Adipose tissue (tissue), 3 donors: ENCODE results near the gene BLCAP. TPM values are rescaled to one million over a fixed set of nuclear protein-coding genes. Genes with fewer than 3 reads are reported as not detected.
"Not testable (repeated sequence)": the region's sequence is repeated elsewhere in the genome, so short reads cannot be mapped to it uniquely, and the experiment has no call there.

Source experiments
- H3K27ac ChIP-seq: one replicate; pipeline ENCODE4 v1.5.1; 2013; ENCODE audit warnings: low read depth, low read length
- WGBS, 3 donors: extraction: QIAGEN DNeasy Blood & Tissue Kit; methylation state at CpG; one replicate each; pipeline ENCODE4 v1.1.7; 2013; 5-methylcytosine and 5-hydroxymethylcytosine counted together
- polyA plus RNA-seq, 3 donors: library from polyadenylated mRNA; stranded (reverse); fragments of 200-250 nt; gene quantifications; one replicate each; pipeline ENCODE4 v1.2.3, GENCODE V29; 2013
- donor health status: healthy with polysubstance abuse.
- donor health status: Bipolar disorder and iron deficiency.
- donor health status: healthy.

The BLCAP gene
- polyA plus RNA-seq, 3 donors, result 24.0 to 150 (median 86.8) TPM

DNA sequence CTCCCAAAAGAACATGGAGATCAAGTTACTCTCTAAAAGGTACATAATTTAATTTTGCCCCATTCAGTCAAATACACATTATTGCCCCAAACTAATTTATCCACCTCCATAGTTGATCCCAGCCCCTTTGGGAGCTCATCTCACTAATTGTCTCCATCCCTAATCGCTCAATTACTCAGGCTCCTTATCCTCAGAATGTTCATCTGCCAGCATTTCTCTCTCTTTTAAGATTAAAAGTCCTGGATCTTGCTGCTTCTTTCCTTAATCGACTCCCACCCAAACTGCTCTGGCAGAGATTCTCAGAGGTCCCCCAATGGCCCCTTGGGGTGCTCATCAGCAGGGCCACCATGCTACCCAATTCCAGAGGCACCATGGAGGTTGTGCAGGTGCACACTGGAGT is 25.0 kb downstream of the BLCAP start:
- no peak overlapping the region for H3K27ac ChIP-seq
- WGBS, 3 donors, result 80 to 91% (median 91%) methylated on average over 2 of the region's 2 CpGs

DNA sequence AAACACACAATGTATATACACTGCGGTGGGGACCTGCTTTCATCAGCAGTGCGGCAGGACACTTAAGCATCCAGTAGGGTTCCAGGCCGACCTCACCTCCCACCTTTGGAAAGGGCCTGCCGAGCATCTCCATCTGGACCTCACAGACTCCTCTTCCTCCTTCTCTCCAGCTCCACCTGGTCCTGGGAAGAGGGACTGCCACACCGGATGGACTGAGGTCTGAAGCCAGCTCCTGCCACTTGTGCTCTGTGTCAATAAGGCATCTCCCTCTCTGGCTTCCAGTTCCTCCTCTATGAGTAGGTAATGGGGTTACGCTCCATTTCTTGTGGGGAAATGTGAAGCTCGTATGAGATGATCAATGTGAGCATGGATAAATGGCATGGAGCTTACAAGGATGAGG is 25.7 kb downstream of the BLCAP start:
- 83 to 90% (median 84%) methylated on average over 7 of the region's 7 CpGs for WGBS, 3 donors
- H3K27ac ChIP-seq, result no peak overlapping the region

DNA sequence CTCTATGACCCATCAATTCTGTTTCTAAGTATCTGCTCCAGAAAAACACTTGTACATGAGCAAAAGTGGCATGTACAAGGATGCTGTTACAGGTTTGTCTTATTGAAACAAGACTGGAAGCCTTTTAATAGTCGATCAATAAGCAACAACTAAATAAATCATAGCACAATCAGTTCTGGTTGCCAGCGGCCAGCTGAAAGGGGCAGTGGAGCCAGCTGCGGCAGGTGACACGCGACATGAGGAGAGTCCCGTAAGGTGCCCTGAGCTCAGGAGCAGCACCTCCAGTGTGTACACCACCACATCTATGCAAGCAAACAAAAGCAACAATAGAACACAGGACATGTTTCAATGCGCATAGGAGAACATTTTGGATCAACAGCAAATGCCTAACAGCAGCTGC is 27.4 kb downstream of the BLCAP start:
- WGBS, 3 donors, result 91 to 98% (median 97%) methylated on average over 7 of the region's 7 CpGs
- no peak overlapping the region for H3K27ac ChIP-seq

DNA sequence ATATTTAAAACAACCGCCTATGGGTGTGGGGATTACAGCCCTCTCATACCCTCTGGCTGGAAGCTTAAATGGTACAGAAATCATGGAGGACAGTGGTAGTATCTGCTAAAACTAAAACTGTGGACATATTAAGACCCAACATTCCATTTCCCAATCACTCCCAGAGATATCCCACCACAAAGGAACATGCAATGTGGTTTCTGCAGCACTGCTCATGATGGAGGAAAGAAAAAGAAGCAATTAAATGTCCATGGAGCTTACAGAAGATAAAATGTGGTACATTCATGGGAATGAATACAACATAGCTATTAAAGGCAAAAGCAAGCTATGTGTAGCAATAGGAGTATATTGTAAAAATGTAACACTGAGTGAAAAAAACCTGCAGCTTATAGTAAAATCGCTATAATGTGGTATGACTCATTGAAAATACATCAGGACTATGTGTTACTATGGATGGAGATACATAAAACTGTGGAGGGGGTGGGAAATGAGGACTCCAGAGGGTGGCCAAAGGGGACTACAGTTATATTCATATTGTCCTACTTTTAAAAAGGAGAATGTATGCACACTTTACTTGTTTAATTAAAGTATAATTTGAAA is 29.5 kb downstream of the BLCAP start:
- no peak overlapping the region for H3K27ac ChIP-seq
- WGBS, 3 donors, result 88 to 93% (median 89%) methylated on average over 2 of the region's 2 CpGs

DNA sequence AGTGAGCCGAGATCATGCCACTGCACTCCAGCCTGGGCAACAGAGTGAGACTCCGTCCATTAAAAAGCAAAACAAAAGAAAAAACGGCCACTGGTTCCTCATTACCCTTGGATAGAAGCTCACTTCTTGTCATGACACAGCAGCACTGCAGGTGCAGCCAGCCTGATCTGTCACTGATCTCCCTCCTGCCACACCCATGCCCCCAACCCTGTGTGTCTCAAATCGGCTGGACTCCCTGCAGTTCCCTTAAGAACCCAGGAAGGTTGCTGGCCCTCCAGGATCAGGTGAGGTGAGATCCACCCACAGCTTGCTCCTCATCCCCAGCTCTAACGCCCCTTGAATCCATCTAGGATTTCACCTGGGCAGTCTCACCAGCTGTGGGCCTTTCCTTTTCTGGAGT is 32.9 kb downstream of the BLCAP start:
- 86 to 92% (median 91%) methylated on average over 5 of the region's 5 CpGs for WGBS, 3 donors
- H3K27ac ChIP-seq, result no peak overlapping the region

DNA sequence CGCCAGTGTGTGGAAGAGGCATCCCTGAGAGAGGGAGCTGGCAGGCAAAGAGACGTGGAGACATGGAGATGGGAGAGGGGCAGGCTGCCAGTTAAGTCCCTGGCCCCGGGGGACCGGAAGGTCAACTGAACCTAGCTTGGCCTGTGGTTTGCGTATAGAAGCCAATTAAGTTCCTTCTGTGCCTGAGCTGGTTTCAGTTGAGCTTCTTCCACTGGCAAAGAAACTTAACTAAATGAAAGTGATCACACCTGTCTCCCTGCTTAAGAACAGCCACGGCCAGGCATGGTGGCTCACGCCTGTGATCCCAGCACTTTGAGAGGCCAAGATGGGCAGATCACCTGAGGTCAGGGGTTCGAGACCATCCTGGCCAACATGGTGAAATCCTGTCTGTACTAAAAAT is 33.4 kb downstream of the BLCAP start:
- WGBS, 3 donors, result 89 to 96% (median 93%) methylated on average over 8 of the region's 8 CpGs
- H3K27ac ChIP-seq, result no peak overlapping the region

DNA sequence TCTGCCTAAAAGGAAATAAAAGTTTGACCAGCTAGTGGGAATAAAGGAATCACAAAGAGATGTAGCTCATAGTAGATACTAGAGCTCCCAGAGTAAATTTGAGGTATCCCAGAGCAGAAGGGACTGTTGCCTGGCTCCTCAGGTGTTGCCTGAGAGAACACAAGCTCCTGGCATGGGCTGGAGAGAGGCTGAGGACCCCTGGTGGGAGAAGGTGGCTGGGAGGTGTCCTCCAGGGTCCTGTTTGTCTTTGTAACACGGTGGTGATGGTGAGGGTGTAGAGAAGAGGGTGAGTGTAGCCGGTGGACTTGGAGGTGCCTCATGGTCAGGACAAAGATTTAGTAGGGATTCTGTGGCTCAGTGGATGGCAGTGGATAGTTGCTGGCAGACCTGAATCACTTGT is 34.7 kb downstream of the BLCAP start:
- no peak overlapping the region for H3K27ac ChIP-seq
- 73 to 77% (median 76%) methylated on average over 2 of the region's 2 CpGs for WGBS, 3 donors

DNA sequence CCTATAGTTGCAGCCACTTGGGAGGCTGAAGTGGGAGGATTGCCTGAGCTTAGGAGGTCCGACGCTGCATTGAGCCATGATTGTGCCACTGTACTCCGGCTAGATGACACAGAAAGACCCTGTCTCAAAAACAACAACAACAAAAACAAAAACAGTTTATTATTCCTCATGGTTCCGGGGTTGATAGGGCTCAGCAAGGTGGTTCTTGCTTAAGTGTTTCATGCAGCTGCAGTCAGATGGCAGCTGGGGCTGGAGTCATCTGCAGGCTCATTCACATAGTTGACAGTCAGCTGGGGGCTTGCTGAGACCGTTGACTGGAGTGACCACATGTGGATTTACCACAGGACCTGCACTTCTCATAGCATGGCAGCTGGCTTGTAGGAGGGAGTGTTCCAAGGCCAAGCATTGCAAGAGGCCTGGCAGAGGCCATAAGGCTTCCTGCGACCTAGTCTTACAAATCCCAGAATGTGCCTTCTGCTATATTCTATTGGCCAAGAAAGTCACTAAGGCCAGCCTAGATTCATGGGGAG is 35.5 kb downstream of the BLCAP start:
- WGBS, 3 donors, result 90 to 94% (median 92%) methylated on average over 6 of the region's 6 CpGs
- no peak overlapping the region for H3K27ac ChIP-seq

DNA sequence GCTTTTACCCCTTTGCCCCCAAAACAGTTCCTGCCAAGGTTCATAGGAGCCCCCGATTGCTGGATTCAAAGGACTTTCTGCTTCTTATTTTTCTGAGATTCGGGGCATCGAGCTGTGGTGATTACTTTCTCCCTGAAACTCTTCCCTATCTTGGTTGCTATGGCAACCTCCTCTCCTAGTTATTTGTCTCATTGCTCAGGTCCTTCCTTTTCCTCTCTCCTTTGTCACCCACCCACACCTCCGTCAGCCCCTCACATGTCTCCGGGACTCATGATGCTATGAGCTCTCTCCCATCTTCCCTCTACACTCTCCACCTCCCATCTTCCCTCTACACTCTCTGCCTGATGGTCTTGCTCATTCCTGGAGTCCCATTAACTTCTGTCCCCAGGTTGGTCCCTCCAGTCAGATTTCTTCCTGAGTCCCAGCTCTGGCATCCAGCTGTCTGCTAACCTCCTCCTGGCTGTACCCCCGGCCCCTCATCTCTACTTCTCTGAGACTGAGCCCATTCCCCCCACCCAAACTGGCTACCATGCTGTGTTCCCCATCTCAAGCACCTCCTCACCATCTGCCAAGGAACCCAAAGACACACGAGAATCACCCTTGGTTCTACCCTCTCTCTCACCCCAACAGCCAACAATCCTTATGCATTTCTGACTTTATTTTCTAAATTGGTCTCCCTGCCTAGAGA is 36.9 kb downstream of the BLCAP start:
- 76 to 91% (median 83%) methylated on average over 7 of the region's 7 CpGs for WGBS, 3 donors
- H3K27ac ChIP-seq, result no peak overlapping the region

DNA sequence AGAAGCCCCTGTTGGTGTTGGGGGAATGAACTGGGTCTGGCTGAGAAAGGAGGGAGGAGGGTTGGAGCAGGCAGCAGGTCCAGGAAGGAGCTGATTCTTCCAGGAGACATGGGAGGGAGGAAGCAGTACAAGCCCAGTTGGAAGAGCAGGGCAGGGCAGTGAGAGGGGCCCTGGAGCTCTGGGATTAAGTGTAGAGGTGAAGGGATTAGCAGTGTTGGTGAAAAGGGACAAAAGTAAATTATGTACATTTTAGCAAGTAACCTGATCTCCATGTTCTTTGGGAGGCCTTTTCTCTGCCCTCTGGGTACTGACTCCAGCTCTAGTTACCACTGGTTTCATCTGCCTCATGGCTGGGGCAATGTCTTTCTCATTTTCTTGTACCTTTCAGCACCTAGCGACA is 41.5 kb downstream of the BLCAP start:
- 90 to 100% (median 98%) methylated on average over 1 of the region's 1 CpG for WGBS, 3 donors
- not testable (repeated sequence) for H3K27ac ChIP-seq

DNA sequence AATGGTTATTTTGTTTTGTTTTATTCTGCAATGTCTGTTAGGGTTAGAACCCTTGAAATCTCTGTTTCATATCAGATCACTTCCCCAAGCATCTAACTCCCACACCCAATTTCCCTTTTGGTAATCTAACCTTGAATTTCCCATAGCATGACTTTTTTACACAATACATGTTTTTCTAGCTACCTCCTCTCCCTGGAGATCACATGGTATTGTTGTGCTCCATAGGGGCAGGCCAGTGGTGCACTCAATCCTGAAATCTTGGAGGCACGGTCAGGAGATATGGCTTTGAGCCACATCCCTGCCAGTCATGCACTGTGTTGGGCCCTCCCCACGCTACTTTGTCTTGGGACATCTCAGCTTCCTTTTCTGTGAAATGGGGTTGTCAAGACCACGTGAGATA is 43.3 kb downstream of the BLCAP start:
- 48 to 55% (median 52%) methylated on average over 3 of the region's 3 CpGs for WGBS, 3 donors
- no peak overlapping the region for H3K27ac ChIP-seq

DNA sequence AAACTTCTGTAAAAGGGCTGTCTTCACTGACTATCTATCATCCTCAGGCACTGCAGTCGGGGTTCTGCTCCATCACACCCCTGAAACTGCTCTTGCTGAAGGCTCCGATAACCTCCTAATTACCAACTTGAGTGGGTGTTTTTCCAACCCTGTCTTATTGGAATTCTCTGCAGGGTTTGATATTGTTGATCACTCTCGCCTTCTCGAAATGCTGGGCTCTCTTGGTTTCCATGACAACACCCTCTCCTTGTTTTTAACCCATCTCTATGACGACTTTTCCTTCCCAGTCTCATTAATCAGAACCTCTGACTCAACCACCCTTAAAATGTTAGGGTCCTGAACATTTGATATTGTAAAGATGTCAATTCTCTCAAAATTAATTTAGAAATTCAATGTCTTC is 46.1 kb downstream of the BLCAP start:
- H3K27ac ChIP-seq, result no peak overlapping the region
- WGBS, 3 donors, result 78 to 92% (median 90%) methylated on average over 5 of the region's 5 CpGs

DNA sequence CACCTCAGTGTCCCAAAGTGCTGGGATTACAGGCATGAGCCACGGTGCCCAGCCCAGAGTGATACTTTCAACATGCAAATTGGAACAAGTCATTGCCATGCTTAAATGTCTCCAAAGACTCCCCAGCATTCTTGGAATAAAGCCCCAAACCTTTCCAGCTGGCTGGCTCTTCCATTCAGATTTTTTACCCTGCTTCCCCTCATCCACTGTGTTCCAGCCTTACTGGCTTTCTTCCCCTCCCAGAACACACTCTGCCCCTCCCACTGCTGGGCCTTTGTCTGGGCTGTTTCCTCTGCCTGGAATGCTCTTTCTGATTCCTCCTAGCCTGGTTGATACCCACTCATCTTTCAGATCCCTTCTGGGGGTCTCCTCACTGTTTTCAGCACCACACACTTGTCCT is 46.8 kb downstream of the BLCAP start:
- H3K27ac ChIP-seq, result no peak overlapping the region
- whole genome bisulfite sequencing, 3 donors, result 62 to 89% (median 87%) methylated on average over 1 of the region's 1 CpG

DNA sequence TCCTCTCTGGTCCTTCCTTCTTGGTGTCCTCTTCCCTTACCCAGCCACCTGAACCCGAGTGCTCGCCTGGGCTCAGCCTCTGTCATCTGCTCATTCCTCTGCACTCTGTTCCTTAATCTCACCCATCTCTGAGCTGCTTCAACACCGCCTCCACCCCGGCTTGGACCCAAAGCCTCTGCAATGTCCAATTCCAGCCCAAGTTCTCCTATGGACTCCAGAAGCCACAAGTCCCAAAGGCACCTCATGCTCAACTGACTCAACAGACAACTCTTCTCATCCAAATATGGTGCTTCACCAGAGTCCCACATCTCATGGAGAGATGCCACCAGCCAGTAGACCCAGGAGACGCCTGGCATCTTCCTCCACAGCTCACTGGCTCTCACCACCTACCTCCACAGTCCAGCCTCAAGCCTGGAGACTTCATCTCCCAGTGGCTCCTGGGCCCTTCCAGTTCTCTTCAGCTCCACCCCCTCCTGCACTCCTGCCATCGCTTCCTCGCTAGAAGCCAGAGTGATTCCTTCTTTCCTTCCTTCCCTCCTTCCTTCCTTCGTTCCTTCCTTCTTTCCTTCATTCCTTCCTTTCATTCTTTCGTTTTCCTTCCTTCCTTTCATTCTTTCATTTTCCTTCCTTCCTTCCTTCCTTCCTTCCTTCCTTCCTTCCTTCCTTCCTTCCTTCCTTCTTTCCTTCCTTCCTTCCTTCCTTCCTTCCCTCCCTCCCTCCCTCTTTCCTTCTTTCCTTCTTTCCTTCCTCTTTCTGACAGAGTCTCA is 47.6 kb downstream of the BLCAP start:
- WGBS, 3 donors, result 64 to 80% (median 77%) methylated on average over 9 of the region's 9 CpGs
- H3K27ac ChIP-seq, result no peak overlapping the region

DNA sequence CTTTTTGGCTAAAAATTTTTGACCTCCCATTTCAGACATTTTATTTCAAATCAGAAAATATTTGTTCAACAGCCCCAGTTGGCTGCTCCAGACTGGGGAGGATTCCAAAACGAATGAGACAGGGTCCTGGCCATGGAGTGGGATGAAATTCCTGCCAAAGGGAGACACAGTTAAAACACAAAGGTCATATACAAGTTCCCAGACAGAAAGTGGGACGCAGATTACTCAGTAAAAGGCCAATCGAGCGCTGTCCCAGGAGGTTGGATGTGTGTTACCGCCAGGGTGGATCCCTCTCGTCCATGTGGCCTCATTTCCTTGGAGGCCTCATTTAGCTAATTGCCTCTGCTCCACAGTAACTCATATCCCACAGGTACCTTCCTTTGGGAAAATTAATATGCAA is 48.4 kb downstream of the BLCAP start:
- WGBS, 3 donors, result 56 to 65% (median 62%) methylated on average over 6 of the region's 6 CpGs
- H3K27ac ChIP-seq, result no peak overlapping the region

DNA sequence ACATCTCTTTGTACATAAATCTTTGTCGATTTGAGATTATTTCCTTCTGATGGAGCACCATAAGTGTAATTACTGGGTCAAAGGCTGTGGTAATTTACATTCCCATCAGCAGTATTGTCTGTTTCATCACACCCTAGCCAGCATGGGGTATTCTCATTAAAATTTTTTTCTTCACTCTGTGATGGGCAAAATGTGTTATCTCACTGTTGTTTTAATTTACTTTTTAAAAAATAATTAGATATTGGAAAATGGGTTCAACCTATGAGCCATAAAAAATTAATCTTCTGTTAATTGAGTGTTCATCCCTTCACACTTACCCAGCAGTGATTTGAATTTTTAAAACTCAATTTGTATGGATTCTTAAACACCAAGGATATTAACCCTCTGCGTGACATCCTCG is 50.6 kb downstream of the BLCAP start:
- 46 to 73% (median 54%) methylated on average over 3 of the region's 3 CpGs for WGBS, 3 donors
- no peak overlapping the region for H3K27ac ChIP-seq

DNA sequence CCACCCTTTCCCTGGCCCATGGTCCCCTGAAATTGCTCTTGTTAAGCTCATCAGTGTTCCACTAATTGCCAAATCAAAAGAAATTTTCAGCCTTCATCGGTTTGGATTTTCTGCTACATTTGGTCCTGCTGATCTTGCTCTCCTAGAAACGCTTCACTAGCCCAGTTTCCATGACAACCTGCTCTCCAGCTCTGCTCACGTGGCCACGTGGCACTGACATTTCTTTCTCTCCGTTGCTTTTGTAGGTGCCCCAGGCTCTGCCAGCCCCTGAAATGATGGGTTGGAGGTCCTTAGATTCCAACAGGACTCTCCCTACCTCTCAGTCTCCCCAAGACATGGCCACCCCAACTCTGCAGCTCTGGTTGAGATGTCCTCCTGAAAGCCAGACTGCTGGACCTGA is 52.4 kb downstream of the BLCAP start:
- 72 to 85% (median 84%) methylated on average over 5 of the region's 5 CpGs for WGBS, 3 donors
- no peak overlapping the region for H3K27ac ChIP-seq

DNA sequence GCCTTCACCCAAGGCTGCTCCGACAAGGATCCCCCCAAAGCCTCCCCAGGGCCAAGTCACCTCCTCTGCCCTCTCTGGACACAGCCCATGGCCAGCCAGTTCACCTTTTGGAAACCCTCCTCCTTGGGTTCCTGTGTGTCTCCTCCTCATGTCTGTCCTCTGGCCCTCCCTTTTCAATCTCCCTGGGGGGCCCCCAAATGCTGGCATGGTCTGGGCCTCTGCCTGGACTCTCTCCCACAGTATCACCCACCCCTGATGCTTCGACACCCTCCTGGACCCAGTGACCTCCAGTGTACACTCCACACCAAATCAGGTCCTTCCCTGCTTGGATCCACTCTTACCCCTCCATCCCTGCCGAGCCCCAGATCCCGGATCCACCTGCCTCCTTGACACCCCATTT is 53.3 kb downstream of the BLCAP start:
- 68 to 90% (median 88%) methylated on average over 4 of the region's 4 CpGs for WGBS, 3 donors
- no peak overlapping the region for H3K27ac ChIP-seq

DNA sequence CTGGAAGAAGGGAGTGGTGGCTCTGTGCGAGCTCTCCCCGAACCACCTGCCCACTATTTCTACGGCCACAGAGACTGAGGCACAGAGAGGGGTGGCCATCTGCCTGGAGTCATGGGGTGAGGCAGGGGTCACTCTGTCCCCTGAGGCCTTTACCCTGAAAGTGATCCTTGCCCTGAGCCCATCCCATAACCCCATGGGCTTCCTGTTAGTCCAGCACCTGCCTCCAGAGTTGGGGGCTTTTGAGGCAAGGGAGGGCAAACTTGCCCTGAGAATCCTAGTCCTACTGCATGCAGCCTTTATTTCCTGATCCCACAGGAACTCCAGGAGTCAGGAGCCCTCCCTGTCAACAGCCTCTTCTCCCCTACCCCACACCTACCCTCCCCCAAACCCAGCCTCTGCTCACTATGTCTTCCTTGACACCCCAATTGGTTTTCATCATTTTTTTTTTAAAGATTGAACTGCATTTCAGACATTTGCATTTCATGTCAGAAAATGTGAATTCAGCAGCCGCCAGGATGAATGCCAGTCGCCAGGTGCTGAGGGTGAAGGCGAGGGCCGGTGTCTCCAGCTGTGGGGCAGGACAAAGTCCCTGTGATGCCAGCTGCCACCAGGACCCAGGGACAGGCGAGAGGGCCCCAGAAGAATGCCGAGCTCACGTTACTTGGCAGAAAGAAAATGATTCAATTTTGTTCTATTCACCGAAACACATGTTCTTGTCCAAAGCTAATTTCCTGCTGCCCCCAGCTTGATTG is 54.3 kb downstream of the BLCAP start:
- WGBS, 3 donors, result 78 to 90% (median 90%) methylated on average over 11 of the region's 11 CpGs
- H3K27ac ChIP-seq, result no peak overlapping the region
